Stimulated activated CD8-positive, alpha-beta memory T cell treated with anti-CD3 and anti-CD28 coated beads, Interleukin-15, amount 100 ng/mL, for 24 hours (primary cell): ENCODE results near the gene KY.

Source experiments
- DNase-seq: peaks from one replicate; pipeline ENCODE4 v3.0.0-alpha.2; 2020; ENCODE audit warnings: low read depth

Gene KY

DNA sequence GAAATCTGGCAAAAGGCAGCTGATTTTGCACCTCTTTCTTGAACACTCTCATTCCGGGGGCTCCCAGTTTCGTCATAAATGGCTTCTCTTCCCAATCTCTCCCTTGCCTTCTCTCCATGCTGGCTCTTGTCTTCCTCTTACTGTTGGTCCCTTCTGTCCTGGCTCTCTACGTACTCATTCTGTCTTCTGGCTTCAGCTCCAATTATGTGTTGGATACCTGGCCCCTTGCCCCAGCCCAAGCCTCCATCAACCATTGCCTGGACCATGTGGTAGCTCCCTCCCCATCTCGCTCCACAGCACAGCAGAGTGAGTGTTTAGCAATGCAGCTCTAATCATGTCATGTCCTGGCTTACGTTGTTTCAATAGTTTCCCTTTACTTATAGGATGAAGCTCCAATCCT, 21.7 kb upstream of the KY start:
- no peak for DNase-seq

DNA sequence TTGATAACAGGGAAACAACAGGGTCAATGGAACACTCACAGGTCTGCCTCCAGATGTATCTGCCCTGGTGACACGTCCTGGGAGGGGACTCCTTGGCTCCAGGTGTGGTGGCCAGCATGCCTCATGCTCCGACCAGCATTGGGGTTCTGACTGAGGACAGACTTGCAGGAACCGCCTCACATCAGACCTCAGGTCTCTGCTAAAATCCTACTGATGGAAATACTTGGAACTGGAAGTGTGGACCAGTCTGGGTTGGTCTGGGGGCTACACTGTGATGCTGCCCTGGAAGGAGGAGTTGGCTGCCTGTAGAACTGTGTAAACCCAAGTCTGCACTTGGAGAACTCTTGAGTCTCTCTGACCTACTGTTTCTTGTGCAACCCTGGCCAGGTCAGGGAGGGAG, 17.1 kb upstream of the KY start:
- DNase-seq: no peak

DNA sequence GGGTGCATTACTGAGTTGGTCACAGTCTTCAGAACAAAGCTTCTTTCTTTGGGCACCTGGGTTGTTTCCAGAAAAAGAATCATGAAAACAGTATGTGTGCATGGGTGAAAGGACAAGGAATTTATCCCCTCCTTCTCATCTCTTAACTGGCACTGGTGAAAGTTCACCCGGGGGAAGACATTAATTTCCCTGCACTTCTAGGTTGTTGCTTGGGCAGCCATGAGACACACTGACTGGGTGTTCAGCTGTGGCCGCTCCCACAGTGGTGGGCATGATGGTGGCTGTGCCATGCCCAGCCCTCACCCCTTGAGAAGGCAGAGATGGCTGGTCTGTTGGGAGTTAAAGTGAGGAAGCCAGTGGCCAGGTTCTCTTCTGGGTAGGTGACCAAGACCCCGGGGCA, 16.6 kb upstream of the KY start:
- no peak for DNase-seq

DNA sequence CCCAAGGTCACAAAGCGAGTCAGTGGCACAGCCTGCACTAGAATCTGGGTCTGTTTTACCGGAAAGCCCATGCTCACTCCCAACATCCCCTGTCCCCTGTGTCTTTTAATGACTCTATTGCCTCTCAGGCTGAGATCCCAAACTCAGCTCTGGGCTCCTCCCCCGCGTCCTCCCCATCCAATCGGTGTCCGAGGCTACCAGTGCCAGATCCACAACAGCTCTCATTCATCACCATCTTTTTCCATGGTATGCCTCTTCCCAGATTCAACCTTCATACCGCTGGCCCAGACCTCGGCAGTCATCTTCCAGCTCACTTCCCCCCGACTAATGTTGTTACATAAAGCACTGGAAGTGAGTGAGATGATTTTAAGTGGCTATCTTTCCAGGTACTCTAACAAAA, 16.1 kb upstream of the KY start:
- no peak for DNase-seq

DNA sequence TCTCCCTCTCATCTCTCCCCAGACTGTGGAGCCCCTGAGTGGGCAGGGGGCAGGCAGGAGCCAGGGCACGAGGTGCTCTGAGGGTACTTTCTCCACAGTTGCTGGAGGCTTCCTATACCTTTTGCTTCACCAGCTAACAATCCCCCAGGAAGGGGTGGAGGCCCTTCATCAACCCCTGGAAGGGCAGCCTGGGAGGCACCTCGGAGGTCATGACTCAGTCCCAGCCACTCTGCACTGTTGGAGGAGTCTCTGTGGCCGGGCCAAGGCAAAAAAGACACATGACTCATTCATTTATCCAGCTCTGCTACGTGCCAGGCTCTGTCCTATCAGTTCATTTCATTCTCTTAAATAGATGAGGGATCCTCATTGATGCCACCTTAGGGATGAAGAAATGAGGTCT, 15.6 kb upstream of the KY start:
- no peak for DNase-seq

DNA sequence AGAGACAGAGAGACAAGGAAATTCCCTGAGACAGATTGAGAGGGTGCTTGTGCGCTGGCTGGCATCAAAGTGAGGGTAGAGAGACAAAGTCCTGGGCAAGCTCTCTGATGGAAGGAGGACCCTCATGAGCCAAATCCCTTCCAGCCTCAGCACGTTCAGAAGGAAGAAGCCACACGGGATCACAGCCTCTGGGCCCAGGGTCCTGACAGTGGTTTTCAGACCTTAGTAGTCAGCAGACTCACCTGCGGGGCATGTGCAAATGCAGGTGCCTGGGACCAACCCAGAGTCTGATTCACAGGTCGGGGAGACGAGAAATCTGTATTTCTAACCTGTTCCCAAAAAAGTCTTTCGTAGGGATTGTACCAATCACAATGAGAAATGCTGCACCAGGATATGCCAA, 15.2 kb upstream of the KY start:
- DNase-seq: no peak

DNA sequence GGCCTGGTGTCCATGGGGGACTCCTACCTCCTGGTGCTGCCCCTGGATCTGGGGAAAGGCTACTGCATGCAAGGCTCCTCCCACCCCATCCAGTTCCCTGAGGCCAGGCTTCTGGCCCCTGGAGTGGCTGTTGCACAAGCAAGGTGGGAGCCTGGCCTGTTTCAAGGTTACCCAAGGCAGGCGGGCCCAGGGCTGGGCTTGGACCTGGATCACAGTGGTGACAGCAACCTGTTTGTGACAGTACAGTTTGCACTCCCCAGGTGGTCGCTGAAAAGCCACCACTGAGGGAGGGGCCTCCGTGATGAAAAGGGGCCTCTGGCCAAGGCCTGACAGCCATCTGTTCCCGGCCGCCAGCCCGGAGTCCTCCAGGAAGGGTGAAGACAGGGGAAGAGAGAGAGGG, 14.4 kb upstream of the KY start:
- no peak for DNase-seq

DNA sequence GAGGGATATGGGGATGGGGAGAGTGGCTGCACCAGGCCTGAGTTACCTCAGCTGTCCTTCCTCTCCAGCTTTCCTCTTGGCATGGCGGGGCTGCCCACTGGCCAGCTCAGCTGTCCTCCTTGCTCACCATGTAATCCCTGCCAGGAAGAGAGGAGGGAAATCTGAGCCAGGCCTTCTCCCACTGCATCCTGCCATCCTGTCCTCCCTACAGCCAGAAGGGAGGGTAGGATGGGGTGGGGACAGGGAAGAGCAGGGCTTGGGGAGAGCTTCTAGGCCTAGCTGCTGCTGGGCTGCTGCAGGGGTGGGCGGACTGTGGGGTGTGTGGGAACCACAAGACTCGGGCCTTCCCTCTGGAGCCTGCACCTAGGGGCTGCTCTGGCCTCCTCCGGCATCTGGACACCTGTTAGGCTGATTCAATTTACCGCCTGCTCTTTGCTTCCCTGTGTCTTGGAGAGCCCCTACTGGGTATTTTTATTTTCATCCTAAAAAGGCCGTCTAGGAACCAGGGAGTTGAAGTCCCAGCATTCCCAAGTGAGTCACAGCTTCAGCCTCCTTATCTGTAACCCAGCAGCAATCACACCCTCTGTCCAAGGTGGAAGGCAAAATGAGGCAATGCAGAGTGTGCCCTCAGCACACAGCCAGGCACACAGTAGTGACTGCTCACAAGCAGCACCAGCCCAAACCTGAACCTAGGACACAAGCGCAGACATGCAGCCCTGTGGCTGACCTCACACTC, 13.1 kb upstream of the KY start:
- DNase-seq: no peak

DNA sequence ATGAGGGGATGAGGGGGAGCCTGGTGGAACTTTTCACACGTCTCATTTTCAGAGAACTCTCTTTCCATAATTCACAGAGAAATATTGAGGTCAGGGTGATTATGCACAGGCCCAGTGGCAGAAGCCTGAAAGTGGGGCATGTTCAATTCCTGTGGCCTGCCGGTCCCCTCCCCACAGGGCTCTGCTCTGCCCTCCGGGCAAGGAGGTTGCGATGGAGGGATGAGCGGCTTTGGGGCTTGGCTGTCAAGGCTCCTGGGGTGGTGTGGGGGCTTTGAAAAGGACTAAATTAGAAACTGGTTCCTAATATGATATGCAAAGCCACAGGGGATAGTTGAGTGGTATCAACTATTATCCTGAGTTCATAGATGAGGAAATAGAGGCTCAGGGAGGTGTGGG, 9.2 kb upstream of the KY start:
- DNase-seq: no peak

DNA sequence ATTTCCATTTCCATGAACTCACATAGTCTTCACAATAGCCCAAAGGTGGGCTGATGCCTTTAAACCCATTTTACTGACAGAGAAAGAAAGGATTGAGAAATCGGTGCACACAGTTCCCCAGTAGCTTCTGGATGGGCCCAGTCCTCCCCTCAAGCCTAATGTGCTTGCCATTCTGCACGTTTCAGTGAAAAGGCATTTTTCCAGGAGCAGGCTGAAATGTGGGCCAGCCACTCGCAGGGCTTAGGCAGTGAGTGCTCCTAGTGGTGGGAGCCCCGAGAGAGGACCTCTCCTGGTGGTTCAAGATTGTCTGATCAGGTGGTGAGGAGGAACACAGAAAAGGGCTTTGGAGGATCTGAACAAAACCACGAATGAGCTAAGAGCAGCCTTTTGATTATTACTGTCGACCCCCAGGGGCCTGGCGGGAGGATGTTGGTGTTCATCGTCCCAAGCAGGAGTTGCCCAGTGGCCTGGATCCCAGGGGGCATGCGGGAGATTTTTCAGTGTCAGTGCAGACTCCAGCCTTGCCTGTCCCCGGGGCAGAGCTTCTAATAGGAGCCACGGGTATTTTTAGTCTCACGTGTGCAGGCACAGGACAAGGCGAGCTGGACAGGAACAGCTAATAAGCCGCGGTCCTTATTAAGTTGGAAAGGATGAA, 8.7 kb upstream of the KY start:
- no peak for DNase-seq

DNA sequence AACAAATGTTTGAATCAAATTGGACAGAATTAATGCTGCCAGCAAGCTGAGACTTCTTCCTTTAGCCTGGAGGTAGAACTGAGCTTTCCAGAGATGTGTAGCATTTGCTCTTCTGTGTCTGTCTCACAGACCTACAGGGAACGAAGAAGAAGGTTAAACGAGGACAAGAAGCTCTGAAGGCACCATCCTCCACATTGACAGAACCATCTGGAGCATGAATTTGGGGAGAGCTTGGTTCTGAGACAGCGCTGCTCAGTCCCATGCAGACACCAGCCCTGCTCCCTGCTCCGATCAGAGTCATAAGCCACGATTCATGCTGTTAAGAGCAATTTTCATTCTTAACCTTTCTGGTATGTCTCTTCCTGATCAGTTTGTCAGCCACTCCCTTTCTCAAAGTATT, 7.7 kb upstream of the KY start:
- DNase-seq: no peak

DNA sequence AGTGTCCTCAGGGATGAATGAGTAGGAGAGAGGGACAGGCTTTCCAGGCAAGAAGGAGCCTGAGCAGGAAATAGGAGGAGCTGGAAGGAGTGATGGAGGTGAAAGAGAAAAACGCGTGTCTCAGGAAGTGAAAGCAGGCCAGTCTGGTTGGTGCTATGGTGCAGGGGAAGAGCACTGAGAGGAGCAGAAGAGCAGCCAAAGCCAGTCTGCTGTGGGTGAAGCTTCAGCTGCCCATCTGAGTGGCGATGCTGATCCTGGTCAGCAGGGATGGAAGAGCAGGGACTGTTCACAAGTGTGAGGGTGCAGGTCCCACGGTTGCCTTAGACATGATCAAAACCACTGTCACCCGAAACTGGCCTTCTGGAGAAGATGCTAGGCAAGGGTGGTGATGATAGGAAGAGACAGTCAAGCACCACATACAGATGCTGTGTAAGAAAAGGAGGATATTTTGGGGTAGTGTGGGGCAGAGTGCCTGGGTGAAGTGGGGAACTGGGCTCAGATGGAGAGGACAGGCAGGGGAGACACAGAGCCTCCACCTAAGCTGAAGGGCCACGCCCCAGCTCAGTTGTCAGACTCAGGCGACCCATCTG, 5.5 kb upstream of the KY start:
- no peak for DNase-seq

DNA sequence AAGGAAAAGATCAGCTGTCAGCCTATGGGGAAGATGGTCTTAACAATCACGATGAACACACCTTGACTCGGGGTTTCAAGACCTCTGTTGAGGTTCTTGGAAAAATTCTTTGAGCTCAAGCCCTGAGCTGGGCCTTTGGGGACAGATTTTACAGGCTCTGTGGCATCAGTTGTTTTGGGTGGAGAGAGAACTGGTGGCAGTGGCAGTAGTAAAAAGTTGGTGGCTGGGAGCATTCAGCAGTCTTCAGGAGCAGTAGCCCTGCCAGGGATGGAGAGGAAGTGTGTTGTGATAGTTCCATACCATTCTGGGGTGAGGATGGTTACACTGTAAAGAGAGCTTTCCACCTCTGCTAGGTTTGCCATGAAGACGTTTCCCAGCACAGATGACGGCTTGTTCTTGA, 4.9 kb upstream of the KY start:
- DNase-seq: no peak

DNA sequence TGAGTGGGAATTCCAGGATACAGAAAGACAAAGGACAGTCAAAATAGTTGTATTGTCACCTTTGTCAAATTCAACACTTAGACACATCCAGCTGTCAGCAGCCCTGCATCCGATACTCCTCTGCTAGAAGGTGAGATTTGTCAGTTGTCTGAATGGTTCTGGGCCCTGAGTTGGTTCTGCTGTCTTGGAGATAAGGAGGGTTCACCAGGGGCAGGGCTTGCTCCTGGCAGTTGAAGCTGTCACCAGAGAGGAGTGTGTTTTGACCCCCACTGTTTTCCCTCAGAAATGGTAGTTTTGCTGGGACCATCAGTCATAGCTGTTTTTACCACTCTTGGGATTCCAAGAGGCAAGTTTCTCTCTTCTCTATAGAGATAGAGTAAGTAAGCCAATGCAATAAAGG, 3.2 kb upstream of the KY start:
- no peak for DNase-seq

DNA sequence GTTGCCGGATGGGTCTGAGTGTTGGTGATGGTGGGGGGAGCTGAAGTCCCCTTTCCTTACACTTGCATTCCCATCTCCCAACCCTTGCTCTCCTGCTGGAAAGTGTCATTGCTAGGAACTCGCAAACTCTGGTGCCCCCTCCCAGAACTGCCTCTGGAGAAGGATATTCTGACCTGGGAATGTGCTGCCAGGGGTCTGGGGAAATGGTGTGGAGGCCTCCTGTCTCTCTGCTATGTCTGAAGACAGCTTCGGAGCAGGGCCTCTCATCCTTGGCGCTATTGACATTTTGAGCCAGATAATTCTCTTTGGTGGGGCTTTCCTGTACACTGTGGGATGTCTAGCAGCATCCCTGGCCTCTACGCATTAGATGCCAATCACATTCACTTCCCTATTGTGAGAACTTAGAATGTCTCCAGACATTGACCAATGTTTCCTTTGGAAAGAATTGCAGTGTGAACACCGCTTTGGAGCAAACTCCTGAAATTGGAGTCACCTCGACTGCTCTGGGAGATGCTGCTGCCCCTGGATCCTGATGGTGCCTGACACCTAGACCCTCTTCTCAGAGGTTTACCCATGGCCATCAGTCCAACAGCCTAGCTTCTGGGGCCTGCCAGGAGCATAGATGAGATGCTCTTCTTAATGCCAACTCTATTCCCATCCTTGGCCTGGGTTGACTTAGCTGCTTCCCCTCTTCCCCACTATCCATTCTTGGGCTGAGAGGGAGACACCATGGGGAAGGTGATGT, 2.2 kb upstream of the KY start:
- no peak for DNase-seq

DNA sequence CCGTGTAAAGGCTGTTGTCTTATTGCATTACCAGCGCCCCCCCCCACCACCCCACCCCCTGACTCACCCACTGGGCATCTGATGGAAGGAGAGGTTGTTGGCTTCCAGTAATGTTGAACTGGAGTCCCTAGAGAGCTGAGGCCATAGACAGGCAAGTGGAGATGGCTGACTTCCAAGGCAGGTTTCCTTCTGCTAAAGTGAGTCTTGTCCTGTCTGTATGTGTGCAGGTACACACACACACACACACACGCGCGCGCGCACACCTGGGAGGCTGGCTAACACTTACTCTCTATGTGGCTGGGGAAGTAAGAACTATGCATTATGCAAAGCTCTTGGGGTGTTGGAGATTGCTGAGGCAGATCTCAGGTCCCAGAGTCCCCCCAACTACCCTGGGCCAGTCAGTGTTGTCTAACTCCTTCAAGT, 1.6 kb upstream of the KY start:
- no peak for DNase-seq

DNA sequence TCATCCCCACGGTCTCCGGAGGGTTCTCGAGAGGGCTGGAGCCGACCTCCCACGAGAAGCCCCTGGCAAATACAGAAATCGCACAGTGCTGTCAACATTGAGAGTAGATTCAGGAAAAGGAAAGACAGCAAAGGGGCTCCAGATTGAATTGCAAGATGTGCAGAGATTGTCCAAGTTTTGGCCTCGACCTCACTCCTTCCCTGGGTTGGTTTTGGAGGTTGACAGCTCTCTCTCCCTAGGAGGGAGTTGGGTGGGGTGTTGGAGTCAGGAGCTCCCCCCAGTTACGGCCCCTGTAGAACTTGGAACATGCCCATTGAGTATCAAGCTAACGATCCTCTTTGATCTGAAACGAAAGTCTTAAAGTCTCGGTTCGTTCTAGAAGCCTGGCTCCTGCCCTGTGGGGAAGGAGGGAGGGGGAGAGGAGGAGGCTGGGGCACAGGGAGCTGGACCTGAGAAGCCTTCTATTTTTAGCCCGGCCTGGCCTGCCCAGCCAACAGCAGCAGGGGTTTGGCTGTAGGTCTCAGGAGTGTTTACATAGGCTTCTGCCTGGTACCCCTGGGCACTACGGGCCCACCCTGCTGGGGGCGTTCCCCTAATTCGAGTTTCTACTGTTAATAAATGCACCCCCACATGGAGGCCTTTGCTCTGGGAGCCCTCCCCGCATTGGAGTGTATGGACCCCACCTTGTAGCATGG, 672 bp upstream of the KY start:
- no peak for DNase-seq

DNA sequence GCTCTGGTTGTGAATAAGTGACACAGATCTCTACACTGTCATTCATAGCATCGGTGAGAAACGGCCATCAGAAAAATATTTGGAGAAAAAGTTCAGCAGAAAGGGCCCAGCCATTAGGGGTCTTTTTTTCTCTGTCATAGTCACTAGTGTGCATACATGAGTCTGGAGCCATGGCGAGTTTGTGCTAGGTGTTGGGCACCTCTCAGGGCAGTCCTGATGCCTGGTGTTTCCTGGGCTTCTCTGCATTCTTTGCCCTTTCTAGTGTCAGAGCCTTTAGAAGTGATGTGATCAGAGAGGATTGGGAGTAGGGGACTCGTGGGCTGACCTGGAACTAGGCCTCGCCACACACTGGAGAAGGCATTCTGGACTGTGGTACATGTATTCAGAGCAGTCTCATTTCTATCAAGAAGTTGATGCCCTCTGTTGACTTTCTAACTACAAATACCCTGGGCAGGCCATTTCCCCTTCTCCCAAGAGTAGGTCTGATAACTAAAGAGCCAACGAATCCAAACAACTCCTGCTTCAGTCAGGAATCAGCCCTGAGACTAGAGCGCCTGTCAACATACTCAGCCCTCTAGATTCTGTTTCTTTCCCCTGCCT, 1.6 kb downstream of the KY start:
- no peak for DNase-seq

DNA sequence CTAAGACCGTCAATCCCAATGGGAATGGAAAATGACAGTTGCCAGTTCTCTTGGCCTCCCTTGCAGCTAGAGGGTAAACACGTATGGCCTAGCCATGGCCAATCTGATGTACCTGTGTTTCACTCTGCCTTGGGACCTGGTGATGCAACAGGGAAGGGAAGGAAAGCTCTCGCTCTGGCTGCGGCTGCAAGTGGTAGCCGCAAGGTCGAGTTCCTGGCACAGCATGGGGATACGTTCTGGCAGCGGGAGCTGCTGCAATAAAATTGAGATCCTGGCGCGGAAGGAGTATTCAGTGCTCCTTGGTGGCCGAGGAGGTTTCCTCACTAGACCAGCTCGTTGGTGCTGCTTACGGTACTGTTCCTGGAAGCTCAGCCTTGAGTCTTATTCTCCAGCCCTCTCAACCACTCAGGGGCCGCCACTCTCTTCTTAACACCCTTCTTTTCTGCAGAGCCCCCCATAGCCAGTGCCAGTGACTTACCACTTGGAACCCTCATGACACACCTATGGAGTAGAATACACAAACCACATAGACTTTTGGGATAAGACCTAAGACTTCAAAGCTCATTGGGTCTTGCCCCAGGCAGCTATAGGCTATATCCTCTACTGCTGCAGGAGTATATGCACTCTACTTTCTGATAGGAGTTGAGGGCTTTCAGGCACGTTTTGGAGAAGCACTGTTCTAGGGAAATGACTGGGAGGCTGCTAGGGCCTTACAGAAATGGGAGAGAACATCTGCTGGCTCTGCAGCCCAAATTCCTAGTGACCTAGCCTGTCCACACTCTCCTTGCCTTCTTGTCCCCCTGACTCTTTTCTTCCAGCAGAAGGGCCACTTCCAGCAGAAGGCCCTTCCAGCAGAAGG, 2.7 kb downstream of the KY start:
- no peak for DNase-seq

DNA sequence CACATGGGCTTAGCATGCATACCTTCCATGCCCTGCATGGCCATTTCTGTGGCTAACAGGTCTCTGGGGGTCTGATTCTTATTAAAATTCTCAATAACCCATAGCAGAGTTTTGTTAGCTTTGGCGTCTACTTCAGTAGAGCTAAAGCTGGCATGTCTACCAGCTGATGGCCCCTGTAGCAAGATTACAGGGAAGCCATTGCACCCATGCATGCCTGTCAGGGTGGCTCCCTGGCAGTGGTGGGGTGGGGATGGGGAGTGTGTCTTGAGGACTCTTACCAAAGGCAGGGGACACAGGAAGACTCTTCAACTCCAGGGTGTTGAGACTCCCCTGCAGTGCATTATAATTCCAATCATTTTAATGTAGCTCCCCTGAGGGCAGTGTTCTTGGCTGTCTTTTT, 4.7 kb downstream of the KY start:
- DNase-seq: no peak

DNA sequence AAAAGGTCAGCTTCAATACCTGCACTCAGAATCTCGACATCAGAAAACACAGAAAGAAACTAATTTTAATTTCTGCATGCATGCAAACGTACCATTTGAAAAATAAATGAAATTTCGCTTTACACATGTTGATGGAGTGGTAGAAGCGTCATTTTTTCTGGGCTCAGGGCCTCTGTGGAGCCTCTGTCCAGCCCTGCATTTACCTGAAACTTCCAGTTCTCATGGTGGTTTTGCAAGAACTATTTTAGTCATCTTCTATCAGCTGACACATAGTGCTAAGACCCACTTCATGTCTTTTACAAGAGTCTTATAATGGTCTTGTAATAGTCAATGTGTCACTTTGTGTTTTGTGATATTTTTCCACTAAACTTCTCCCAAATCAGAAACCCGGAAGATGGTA, 5.3 kb downstream of the KY start:
- DNase-seq: no peak
